Panc1 (cell line): ENCODE measurements around the gene CDRT4. TPM values are rescaled to one million over a fixed set of nuclear protein-coding genes. Genes with fewer than 3 reads are reported as not detected.

Experiments
- ATAC-seq: fragments of 200-7000 bp; cut with Tn5 transposase; 2 replicates; pipeline ENCODE4 v1.9.1; 2020; ENCODE audit warnings: mild to moderate bottlenecking, moderate library complexity
- BruUV-seq: library from RNA; stranded (reverse); fragments of 400-500 nt; replicated peaks from 2 replicates; lab custom pipeline; 2021; lab: Mats Ljungman, UMichigan
- CTCF ChIA-PET: fragments of 300-600 bp; sonication (Branson Sonifier 250); formaldehyde crosslinking; loops from one replicate; lab custom pipeline; 2022; ENCODE audit warnings: antibody characterized with exemption; lab: Charles Lee
- POLR2A ChIA-PET: fragments of 300-600 bp; sonication (Branson Sonifier 250); formaldehyde crosslinking; loops from one replicate; lab custom pipeline; 2022; ENCODE audit warnings: antibody characterized with exemption; lab: Charles Lee
- DNase-seq: peaks from one replicate; pipeline ENCODE4 v3.0.0-alpha.2; 2010; ENCODE audit warnings: low read depth, low spot score
- H3K27ac ChIP-seq: 2 replicates; pipeline ENCODE4 v1.5.1; 2011; ENCODE audit warnings: mild to moderate bottlenecking, low read length, inconsistent platforms
- H3K27me3 ChIP-seq: fragments of 200-500 bp; sonication (Bioruptor generic); 2 replicates; pipeline ENCODE4 v1.6.0; 2014; ENCODE audit warnings: low read length, inconsistent platforms; ENCODE audit not compliant: control insufficient read depth, insufficient read depth
- H3K36me3 ChIP-seq: fragments of 200-500 bp; sonication (Bioruptor generic); 2 replicates; pipeline ENCODE4 v1.5.1; 2014; ENCODE audit warnings: inconsistent platforms, mild to moderate bottlenecking, low read length, moderate library complexity; ENCODE audit not compliant: control insufficient read depth, insufficient read depth
- H3K4me1 ChIP-seq: 2 replicates; pipeline ENCODE4 v1.5.1; 2011; ENCODE audit warnings: inconsistent platforms, mild to moderate bottlenecking, low read length, moderate library complexity; ENCODE audit not compliant: control insufficient read depth, insufficient read depth
- H3K4me3 ChIP-seq, 2 experiments: 2 replicates each; pipeline ENCODE4 v1.5.1; 2011 to 2012; ENCODE audit warnings: low read depth in 2 of 2, low read length in 2 of 2, mild to moderate bottlenecking in 2 of 2, inconsistent platforms in 1 of 2, moderate library complexity in 1 of 2
- H3K9me3 ChIP-seq: fragments of 200-500 bp; sonication (Bioruptor generic); 2 replicates; pipeline ENCODE4 v1.5.1; 2014; ENCODE audit warnings: low read depth, mild to moderate bottlenecking, inconsistent platforms, low read length, moderate library complexity; ENCODE audit not compliant: control insufficient read depth, insufficient read depth
- CTCF ChIP-seq: fragments of 450-650 bp; IDR thresholded peaks from 2 replicates; pipeline ENCODE4 v1.5.1; 2017; ENCODE audit warnings: mild to moderate bottlenecking
- POLR2AphosphoS5 ChIP-seq: IDR thresholded peaks from 2 replicates; pipeline ENCODE4 v1.6.1; 2012; ENCODE audit warnings: mild to moderate bottlenecking, low read depth, low read length, moderate library complexity
- REST ChIP-seq, 2 experiments: IDR thresholded peaks; 2 replicates each; pipeline ENCODE4 v1.6.1; 2011 to 2012; ENCODE audit warnings: low read depth in 2 of 2, control low read depth in 1 of 2, low read length in 1 of 2, mild to moderate bottlenecking in 1 of 2, moderate library complexity in 1 of 2; ENCODE audit not compliant: insufficient read depth in 1 of 2
- SIN3A ChIP-seq: IDR thresholded peaks from 2 replicates; pipeline ENCODE4 v1.6.1; 2012; ENCODE audit warnings: low read depth, mild to moderate bottlenecking, low read length, moderate library complexity, borderline replicate concordance; ENCODE audit not compliant: insufficient read depth
- TCF7L2 ChIP-seq: IDR thresholded peaks from 2 replicates; pipeline ENCODE4 v1.6.1; 2011; ENCODE audit warnings: mild to moderate bottlenecking, low read depth, low read length, inconsistent platforms
- in situ Hi-C: cut with HindIII; loops from 2 replicates; pipeline ENCODE4 v1.10.0; 2016; ENCODE audit warnings: low sequenced_read_pairs, low pct_unique_long_range_greater_than_20kb
- intact Hi-C: fragments of 100-400 bp; cut with micrococcal nuclease; formaldehyde crosslinking; loops from one replicate; pipeline ENCODE4 v1.10.0; 2022; ENCODE audit not compliant: unreplicated experiment
- total RNA-seq: library from RNA; stranded (reverse); gene quantifications from one replicate; pipeline ENCODE4 v1.2.1, GENCODE V29; 2021; ENCODE audit not compliant: unreplicated experiment

Gene CDRT4
- total RNA-seq, 1 experiment from 2014 or later, result 2.8 TPM

DNA sequence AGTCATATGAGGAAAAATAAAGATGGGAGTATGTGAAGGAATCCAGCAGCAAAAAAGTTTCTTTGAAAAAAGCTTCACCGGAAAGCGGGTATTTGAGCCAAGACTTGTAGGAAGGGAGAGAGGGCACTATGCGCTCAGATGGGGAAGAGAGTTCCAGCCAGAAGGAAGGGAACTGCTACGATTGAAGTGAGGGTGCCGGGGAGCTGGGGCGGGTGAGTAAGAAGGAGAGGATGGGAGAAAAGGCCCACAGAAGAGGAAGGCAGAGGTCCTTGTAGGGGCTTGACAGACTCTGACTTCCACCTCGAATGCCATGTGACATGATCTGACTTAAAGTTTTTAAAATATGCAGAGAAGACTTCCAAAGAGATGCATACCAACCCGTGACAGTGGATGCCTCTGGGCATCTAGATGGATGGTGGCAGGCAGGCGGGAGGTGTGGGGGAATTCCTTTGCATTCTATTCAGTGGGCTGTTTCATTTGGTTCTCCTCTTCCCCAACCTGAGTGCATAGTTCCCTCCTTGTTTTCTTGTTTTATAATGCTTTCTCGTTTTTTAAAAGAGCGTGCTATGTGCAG is 44.9 kb downstream of the CDRT4 start:
- Histone ChIP-seq H3K27me3 (no peaks in the 10 kb centered on the region; the same call in 1 of the 2 replicates), H3K36me3 (no peaks in the 10 kb centered on the region), H3K4me1 (no peaks in the 10 kb centered on the region), H3K9me3 (no peaks in the 10 kb centered on the region), H3K27ac (no peak overlapping the region), H3K4me3 (no peak overlapping the region)
- intact Hi-C loops, result no loop called here
- CTCF ChIA-PET, result no interaction called here
- POLR2A ChIA-PET, result no interaction called here
- in situ Hi-C loops, result no loop called here
- no TSS peak for BruUV-seq
- ATAC-seq (no peak), DNase-seq (no peak)
- no peak for TF ChIP-seq CTCF
- TF ChIP-seq REST (IDR thresholded peaks at IDR 0.05; ENCODE audit: insufficient read depth in 1 of 2, low read depth in 2 of 2, low read length in 1 of 2), result no peak
- TF ChIP-seq POLR2AphosphoS5, result no peak
- no peak for TF ChIP-seq SIN3A
- TF ChIP-seq TCF7L2, result no peak

DNA sequence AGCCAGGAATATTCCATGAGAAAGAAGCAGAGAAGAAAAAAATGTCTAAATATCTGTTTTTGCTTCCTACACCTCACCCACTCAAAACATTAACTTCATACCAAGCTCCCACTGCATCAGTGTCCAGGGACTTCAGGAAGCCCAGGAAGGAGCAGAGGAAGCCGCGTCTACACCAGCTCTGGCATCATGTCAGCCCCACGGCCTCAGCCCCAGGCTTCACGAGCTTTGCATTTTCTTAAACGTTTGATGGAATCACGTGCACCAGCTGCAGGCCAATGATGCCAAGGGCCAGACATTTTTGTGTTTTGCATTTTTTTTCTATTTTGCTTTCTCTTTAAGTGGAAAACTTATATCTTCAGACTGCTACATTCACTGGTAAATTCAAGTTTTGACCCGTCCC is 48.6 kb downstream of the CDRT4 start:
- Histone ChIP-seq H3K36me3 (no peaks in the 10 kb centered on the region), H3K4me3 (no peak overlapping the region), H3K4me1 (no peaks in the 10 kb centered on the region), H3K27ac (no peak overlapping the region), H3K27me3 (no peaks in the 10 kb centered on the region; the same call in 1 of the 2 replicates), H3K9me3 (no peaks in the 10 kb centered on the region)
- intact Hi-C loops, result no loop called here
- in situ Hi-C loops, result no loop called here
- DNase-seq (no peak), ATAC-seq (no peak)
- POLR2A ChIA-PET, result no interaction called here
- no peak for TF ChIP-seq TCF7L2
- TF ChIP-seq CTCF, result no peak
- TF ChIP-seq POLR2AphosphoS5, result no peak
- no peak for TF ChIP-seq SIN3A
- no peak for TF ChIP-seq REST (IDR thresholded peaks at IDR 0.05; ENCODE audit: insufficient read depth in 1 of 2, low read depth in 2 of 2, low read length in 1 of 2)
- CTCF ChIA-PET, result no interaction called here
- no TSS peak for BruUV-seq
